Transverse colon (tissue), 4 donors: ENCODE measurements around the gene F2RL1.

Experiments
- CTCF ChIP-seq, 5 experiments: fragments of 200-600 bp in 3 of 5; fragments of 450-650 bp in 2 of 5; sonication (generic) in 3 of 5; IDR thresholded peaks; 1 replicate in 2 of 5; 2 replicates in 3 of 5; pipeline ENCODE4 v1.5.1; 2016 to 2017; ENCODE audit warnings: antibody characterized with exemption in 5 of 5, inconsistent platforms in 3 of 5, mild to moderate bottlenecking in 2 of 5, moderate library complexity in 1 of 5
- EP300 ChIP-seq: sonication (generic); formaldehyde crosslinking; IDR thresholded peaks from one replicate; pipeline ENCODE4 v1.6.1; 2017; ENCODE audit warnings: antibody characterized with exemption, low read depth
- POLR2A ChIP-seq: fragments of 450-650 bp; IDR thresholded peaks from one replicate; pipeline ENCODE4 v1.6.1; 2016; ENCODE audit warnings: antibody characterized with exemption, mild to moderate bottlenecking, moderate library complexity
- POLR2AphosphoS5 ChIP-seq, 3 donors: sonication (generic); formaldehyde crosslinking; IDR thresholded peaks; one replicate each; pipeline ENCODE4 v1.6.1; 2016; ENCODE audit warnings: antibody characterized with exemption in 3 of 3

- TF ChIP-seq CTCF (IDR thresholded peaks at IDR 0.05), result no peak
- no peak for TF ChIP-seq EP300
- no peak for TF ChIP-seq POLR2AphosphoS5 (IDR thresholded peaks at IDR 0.05)
- TF ChIP-seq POLR2A, result no peak
These were observed 48.2 kb downstream of the F2RL1 start for GRCh38 chr5:76867038-76867437.
